ENCODE results near the gene PITRM1. TPM values are rescaled to one million over a fixed set of nuclear protein-coding genes. Genes with fewer than 3 reads are reported as not detected.

Gene PITRM1
- total RNA-seq, 6 experiments from 2014 or later: 40.7 to 59.5 (median 49.7) TPM

- H3K4me1 ChIP-seq: no peaks in the 10 kb centered on the region
- no peak overlapping the region for H3K4me3 ChIP-seq
- intact Hi-C loops (cut with DNase I): no loop called here
- TF ChIP-seq CTCF (IDR thresholded peaks at IDR 0.05) (no peak), POLR2A (IDR thresholded peaks at IDR 0.05) (no peak)
- H3K27me3 ChIP-seq: no peaks in the 10 kb centered on the region
- H3K27ac ChIP-seq: no peak overlapping the region
- no peaks in the 10 kb centered on the region for H3K9me3 ChIP-seq
- WGBS (ENCODE audit: insufficient coverage, low coverage, low lambda C conversion rate, missing lambda C conversion rate): 80% methylated on average over 5 of the region's 12 CpGs
- H3K36me3 ChIP-seq: no peaks in the 10 kb centered on the region
- DNase-seq (no peak), ATAC-seq (no peak)
Measured at GRCh38 chr10:3117486-3117885, 55.1 kb downstream of the PITRM1 start.

GRCh38 chr10:3116508-3117100 is 56.0 kb downstream of the PITRM1 start:
- H3K27ac ChIP-seq: no peak overlapping the region
- no peak for TF ChIP-seq POLR2A (IDR thresholded peaks at IDR 0.05)
- TF ChIP-seq CTCF (IDR thresholded peaks at IDR 0.05): no peak
- H3K27me3 ChIP-seq: no peaks in the 10 kb centered on the region
- intact Hi-C loops (cut with DNase I): no loop called here
- DNase-seq: no peak
- no peaks in the 10 kb centered on the region for H3K36me3 ChIP-seq
- no peaks in the 10 kb centered on the region for H3K9me3 ChIP-seq
- 69% methylated on average over 19 of the region's 20 CpGs for WGBS (ENCODE audit: insufficient coverage, low coverage, low lambda C conversion rate, missing lambda C conversion rate)
- H3K4me1 ChIP-seq: peaks cover 0 to 6% (median 3%) of the 10 kb centered on the region in 4 donors
- no peak overlapping the region for H3K4me3 ChIP-seq
- ATAC-seq: no peak

- no peak for ATAC-seq
- H3K36me3 ChIP-seq: no peaks in the 10 kb centered on the region
Measured at GRCh38 chr10:3115685-3116084, 56.9 kb downstream of the PITRM1 start.

GRCh38 chr10:3113343-3113720 is 59.2 kb downstream of the PITRM1 start:
- no peak overlapping the region for H3K4me3 ChIP-seq
- intact Hi-C loops (cut with DNase I): no loop called here
- 92% methylated on average over 11 of the region's 19 CpGs for WGBS (ENCODE audit: insufficient coverage, low coverage, low lambda C conversion rate, missing lambda C conversion rate)
- no peak overlapping the region for H3K27ac ChIP-seq
- TF ChIP-seq POLR2A (IDR thresholded peaks at IDR 0.05) (no peak), CTCF (IDR thresholded peaks at IDR 0.05) (no peak)
- H3K36me3 ChIP-seq: no peaks in the 10 kb centered on the region
- no peaks in the 10 kb centered on the region for H3K27me3 ChIP-seq
- no peaks in the 10 kb centered on the region for H3K9me3 ChIP-seq
- no peak for ATAC-seq
- peaks cover 0 to 10% (median 3%) of the 10 kb centered on the region in 4 donors for H3K4me1 ChIP-seq
- no peak for DNase-seq

More at GRCh38 chr10:3115685-3116084, 56.9 kb downstream of the PITRM1 start:
- WGBS (ENCODE audit: insufficient coverage, low coverage, low lambda C conversion rate, missing lambda C conversion rate): 89% methylated on average over 7 of the region's 8 CpGs
- intact Hi-C loops (cut with DNase I): no loop called here
- Histone ChIP-seq H3K4me3 (no peak overlapping the region), H3K27me3 (no peaks in the 10 kb centered on the region), H3K27ac (no peak overlapping the region), H3K9me3 (no peaks in the 10 kb centered on the region), H3K4me1 (peaks cover 0 to 10% (median 3%) of the 10 kb centered on the region in 4 donors)
- TF ChIP-seq CTCF (IDR thresholded peaks at IDR 0.05) (no peak), POLR2A (IDR thresholded peaks at IDR 0.05) (no peak)
- no peak for DNase-seq
